ENCODE data around the gene ATP2B2. TPM values are rescaled to one million over a fixed set of nuclear protein-coding genes. Genes with fewer than 3 reads are reported as not detected.

Gene ATP2B2
- total and polyA plus RNA-seq, 2 experiments from 2014 or later: 0.66 to 1.8 TPM

DNA sequence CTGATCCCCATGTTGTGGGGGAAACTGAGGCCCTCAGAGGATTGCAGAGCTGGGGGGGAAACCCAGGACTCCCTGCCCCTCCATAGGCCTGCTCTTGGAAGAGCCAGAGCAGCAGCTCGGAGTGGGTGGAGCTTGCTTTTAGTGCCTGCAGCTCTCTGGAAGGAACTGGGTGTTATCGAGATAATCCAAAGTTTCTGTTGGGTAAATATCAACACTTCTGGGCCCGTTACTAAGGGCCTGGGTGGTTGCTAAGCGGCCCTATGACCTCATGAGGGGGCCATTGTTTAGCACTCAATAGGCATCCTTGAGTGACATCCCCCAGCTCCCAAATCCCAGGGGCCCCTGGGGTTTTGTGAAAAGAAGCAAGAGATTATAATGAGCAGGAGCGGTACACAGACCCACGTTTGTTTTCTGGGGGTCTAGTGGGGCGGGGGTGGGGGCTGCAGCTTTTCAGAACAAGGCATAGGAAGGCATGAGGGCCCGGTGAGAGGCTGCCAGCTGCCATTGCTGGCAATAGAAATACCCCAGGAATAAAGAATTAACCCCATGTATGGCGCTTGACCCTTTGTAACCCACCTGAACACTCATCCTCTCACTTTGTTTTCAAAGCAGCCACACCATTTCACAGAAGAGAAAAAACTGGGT lies 48.3 kb upstream of the ATP2B2 start:
- DNase-seq (ENCODE audit: low spot score): peak; percentile 67
- no peak overlapping the region for H3K4me2 ChIP-seq
- WGBS (ENCODE audit: low lambda C conversion rate, missing lambda C conversion rate): 23% methylated on average over 9 of the region's 9 CpGs
- H3K36me3 ChIP-seq (replicated peaks; ENCODE audit: insufficient read depth, low read depth): no peaks in the 10 kb centered on the region
- no peaks in the 10 kb centered on the region for H3K4me1 ChIP-seq (ENCODE audit: insufficient read depth)
- H3K9me2 ChIP-seq (replicated peaks; ENCODE audit: insufficient read depth): no peaks in the 10 kb centered on the region
- no peaks in the 10 kb centered on the region for H3K79me2 ChIP-seq
- peaks cover 4% of the 10 kb centered on the region for H3K27me3 ChIP-seq
- no peak overlapping the region for H3K27ac ChIP-seq
- no peak overlapping the region for H2AFZ ChIP-seq
- H3K9me3 ChIP-seq (ENCODE audit: low read depth): no peaks in the 10 kb centered on the region
- H3K4me3 ChIP-seq: no peak overlapping the region
- TF ChIP-seq EZH2 (IDR thresholded peaks at IDR 0.05; ENCODE audit: borderline replicate concordance): no peak
- no peak for TF ChIP-seq CTCF (IDR thresholded peaks at IDR 0.05; ENCODE audit: poor library complexity)
- no peak for TF ChIP-seq EZH2phosphoT487 (IDR thresholded peaks at IDR 0.05; ENCODE audit: low read depth, severe bottlenecking, unreplicated experiment)
- H4K20me1 ChIP-seq (ENCODE audit: insufficient read depth, poor library complexity, severe bottlenecking): no peaks in the 10 kb centered on the region

- Histone ChIP-seq H3K36me3 (replicated peaks; ENCODE audit: insufficient read depth, low read depth) (no peaks in the 10 kb centered on the region), H3K4me3 (no peak overlapping the region), H2AFZ (no peak overlapping the region), H3K27me3 (no peaks in the 10 kb centered on the region), H3K9me3 (ENCODE audit: low read depth) (no peaks in the 10 kb centered on the region), H3K4me1 (ENCODE audit: insufficient read depth) (no peaks in the 10 kb centered on the region), H4K20me1 (ENCODE audit: insufficient read depth, poor library complexity, severe bottlenecking) (no peaks in the 10 kb centered on the region), H3K4me2 (no peak overlapping the region), H3K9me2 (replicated peaks; ENCODE audit: insufficient read depth) (no peaks in the 10 kb centered on the region), H3K27ac (no peak overlapping the region), H3K79me2 (no peaks in the 10 kb centered on the region)
- 80% methylated on average over 1 of the region's 1 CpG for WGBS (ENCODE audit: low lambda C conversion rate, missing lambda C conversion rate)
- DNase-seq (ENCODE audit: low spot score): no peak
- TF ChIP-seq CTCF (IDR thresholded peaks at IDR 0.05; ENCODE audit: poor library complexity): no peak
- no peak for TF ChIP-seq EZH2 (IDR thresholded peaks at IDR 0.05; ENCODE audit: borderline replicate concordance)
- TF ChIP-seq EZH2phosphoT487 (IDR thresholded peaks at IDR 0.05; ENCODE audit: low read depth, severe bottlenecking, unreplicated experiment): no peak
Measured at GRCh38 chr3:10552631-10552943, 47.2 kb upstream of the ATP2B2 start.

DNA sequence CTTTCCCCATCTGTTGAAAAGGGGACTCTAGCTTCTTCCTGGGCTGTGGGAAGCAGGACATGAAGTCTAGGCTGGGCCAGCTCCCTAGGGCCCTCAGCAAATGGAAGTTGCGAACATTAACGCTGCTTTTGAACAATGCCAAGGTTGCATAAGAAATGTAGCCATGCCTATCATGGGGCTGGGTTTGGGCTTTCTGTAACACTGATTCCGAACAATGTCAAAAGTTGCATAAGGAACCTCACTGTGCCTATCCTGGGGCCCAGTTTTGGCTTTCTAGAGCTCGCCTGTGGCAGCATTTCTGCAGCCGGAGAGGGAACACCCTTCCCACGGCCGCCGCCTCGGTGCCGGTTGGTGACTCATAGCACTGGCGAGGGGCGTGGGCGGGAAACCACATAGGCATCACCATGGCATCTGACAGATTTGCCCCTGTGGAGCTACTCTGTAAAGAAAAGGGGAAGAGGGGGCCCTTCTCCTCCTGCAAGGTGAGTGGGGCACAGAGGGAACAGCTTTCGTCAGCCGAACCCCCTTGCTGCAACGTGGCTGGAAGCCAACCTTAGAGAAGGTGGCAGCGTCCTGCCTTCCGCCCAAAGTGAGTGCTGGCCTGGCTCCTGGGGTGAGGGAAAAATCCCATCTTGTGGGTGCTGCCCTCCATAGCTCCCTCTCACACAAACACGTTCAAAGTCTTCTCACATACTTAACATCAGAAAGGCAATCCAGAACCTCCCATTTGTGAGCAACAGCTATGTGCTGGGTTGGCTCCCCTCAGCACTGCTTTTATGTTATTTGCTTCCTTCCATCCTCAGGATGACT lies 46.6 kb upstream of the ATP2B2 start:
- DNase-seq (ENCODE audit: low spot score): no peak
- H3K4me2 ChIP-seq: no peak overlapping the region

More for the DNA sequence above, 46.6 kb upstream of the ATP2B2 start:
- Histone ChIP-seq H3K27me3 (no peaks in the 10 kb centered on the region), H3K4me1 (ENCODE audit: insufficient read depth) (no peaks in the 10 kb centered on the region), H3K9me3 (ENCODE audit: low read depth) (no peaks in the 10 kb centered on the region), H3K27ac (no peak overlapping the region), H4K20me1 (ENCODE audit: insufficient read depth, poor library complexity, severe bottlenecking) (no peaks in the 10 kb centered on the region), H2AFZ (no peak overlapping the region), H3K4me3 (no peak overlapping the region), H3K36me3 (replicated peaks; ENCODE audit: insufficient read depth, low read depth) (no peaks in the 10 kb centered on the region), H3K9me2 (replicated peaks; ENCODE audit: insufficient read depth) (no peaks in the 10 kb centered on the region), H3K79me2 (no peaks in the 10 kb centered on the region)
- 82% methylated on average over 19 of the region's 19 CpGs for WGBS (ENCODE audit: low lambda C conversion rate, missing lambda C conversion rate)
- no peak for TF ChIP-seq EZH2 (IDR thresholded peaks at IDR 0.05; ENCODE audit: borderline replicate concordance)
- no peak for TF ChIP-seq CTCF (IDR thresholded peaks at IDR 0.05; ENCODE audit: poor library complexity)
- no peak for TF ChIP-seq EZH2phosphoT487 (IDR thresholded peaks at IDR 0.05; ENCODE audit: low read depth, severe bottlenecking, unreplicated experiment)
